Measurements from ENCODE around the gene RANGRF.

The RANGRF gene

DNA sequence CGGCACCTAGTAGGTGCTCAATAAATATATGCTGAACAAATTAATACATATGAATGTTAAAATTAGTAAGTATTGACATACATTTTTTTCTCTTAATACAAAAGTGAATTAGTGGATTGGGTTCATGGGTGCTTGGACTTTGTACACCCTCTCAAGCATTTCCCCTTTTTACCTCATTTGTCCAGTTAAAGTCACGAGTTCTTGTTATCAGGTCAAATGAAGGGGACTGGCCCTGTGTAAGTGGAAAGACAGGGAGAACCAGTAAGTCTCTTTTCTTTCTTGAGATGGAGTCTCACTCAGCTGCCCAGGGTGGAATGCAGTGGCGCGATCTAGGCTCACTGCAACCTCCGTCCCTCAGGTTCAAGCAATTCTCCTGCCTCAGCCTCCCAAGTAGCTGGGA lies 13.7 kb upstream of the RANGRF start:
- TF ChIP-seq, protein P1, sequence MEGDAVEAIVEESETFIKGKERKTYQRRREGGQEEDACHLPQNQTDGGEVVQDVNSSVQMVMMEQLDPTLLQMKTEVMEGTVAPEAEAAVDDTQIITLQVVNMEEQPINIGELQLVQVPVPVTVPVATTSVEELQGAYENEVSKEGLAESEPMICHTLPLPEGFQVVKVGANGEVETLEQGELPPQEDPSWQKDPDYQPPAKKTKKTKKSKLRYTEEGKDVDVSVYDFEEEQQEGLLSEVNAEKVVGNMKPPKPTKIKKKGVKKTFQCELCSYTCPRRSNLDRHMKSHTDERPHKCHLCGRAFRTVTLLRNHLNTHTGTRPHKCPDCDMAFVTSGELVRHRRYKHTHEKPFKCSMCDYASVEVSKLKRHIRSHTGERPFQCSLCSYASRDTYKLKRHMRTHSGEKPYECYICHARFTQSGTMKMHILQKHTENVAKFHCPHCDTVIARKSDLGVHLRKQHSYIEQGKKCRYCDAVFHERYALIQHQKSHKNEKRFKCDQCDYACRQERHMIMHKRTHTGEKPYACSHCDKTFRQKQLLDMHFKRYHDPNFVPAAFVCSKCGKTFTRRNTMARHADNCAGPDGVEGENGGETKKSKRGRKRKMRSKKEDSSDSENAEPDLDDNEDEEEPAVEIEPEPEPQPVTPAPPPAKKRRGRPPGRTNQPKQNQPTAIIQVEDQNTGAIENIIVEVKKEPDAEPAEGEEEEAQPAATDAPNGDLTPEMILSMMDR (conservative IDR thresholded peaks at IDR 0.05; ENCODE audit: low read depth, low read length) = no peak

GRCh38 chr17:8275421-8276290 lies 12.8 kb upstream of the RANGRF start:
- TF ChIP-seq, protein P1 (conservative IDR thresholded peaks at IDR 0.05; ENCODE audit: low read depth, low read length) = no peak
- DNase-seq (ENCODE audit: low read depth) = no peak
- H3K4me3 ChIP-seq (ENCODE audit: low read depth, low read length) = no peak overlapping the region

More for the DNA sequence above, 13.7 kb upstream of the RANGRF start:
- H3K4me3 ChIP-seq (ENCODE audit: low read depth, low read length) = no peak overlapping the region
- DNase-seq (ENCODE audit: low read depth) = no peak

DNA sequence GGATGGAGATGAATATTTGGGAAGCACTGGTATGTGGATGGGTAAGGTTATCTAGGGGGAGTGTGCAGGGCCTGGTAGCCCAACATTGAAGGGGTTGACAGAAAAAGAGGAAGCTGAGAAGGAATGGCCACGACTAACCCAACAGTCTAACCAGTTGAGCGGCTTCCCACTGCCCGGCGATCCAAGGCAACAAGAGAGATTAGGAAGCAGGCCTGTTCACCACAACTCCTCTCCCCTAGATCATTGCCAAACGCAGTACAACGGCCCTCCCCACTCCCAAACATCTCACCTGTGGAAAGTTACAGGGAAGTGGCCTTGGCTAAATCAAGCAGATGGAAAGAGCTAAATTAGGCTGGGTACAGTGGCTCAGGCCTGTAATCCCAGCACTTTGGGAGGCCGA lies 11.2 kb upstream of the RANGRF start:
- H3K4me3 ChIP-seq (ENCODE audit: low read depth, low read length) = no peak overlapping the region
- TF ChIP-seq, protein P1 (conservative IDR thresholded peaks at IDR 0.05; ENCODE audit: low read depth, low read length) = no peak
- no peak for DNase-seq (ENCODE audit: low read depth)

DNA sequence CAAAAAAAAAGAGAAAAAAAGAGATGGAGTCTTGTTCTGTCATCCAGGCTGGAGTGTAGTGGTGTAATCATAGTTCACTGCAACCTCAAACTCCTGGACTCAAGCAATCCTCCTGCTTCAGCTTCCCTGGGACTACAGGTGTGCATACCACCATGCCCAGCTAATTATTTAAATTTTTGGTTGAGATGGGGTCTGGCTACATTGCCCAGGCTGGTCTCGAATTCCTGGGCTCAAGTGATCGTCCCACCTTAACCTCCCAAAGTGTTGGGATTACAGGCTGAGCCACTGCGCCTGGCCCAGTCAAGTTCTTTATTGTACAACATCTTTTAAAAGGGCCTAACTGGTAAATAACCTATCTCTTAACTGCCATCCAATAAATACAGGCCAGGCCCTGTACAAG lies 6.1 kb upstream of the RANGRF start:
- DNase-seq (ENCODE audit: low read depth) = no peak
- no peak overlapping the region for H3K4me3 ChIP-seq (ENCODE audit: low read depth, low read length)
- TF ChIP-seq, protein P1 (conservative IDR thresholded peaks at IDR 0.05; ENCODE audit: low read depth, low read length) = no peak

DNA sequence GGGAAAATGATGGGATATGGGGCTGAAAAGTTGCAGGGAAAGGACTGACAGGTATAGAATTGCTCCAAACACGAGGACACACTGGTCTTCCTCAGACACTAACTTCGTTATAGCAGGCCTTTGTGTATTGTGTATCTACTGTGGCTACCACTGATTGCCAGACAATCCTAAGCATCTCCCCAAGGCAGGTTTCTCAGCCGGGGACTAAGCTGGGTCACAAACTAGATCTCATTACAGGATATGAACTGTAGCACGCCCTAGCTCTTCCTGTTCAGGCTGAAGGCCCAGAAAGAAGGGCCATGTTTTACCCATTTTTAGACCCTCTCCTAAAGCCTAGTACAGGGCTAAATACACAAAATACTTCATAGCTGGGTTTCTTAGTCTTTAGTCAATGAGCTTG lies 5.1 kb upstream of the RANGRF start:
- TF ChIP-seq, protein P1 (conservative IDR thresholded peaks at IDR 0.05; ENCODE audit: low read depth, low read length) = no peak
- no peak for DNase-seq (ENCODE audit: low read depth)
- no peak overlapping the region for H3K4me3 ChIP-seq (ENCODE audit: low read depth, low read length)

GRCh38 chr17:8284126-8284525 lies 4.3 kb upstream of the RANGRF start:
- no peak for DNase-seq (ENCODE audit: low read depth)
- H3K4me3 ChIP-seq (ENCODE audit: low read depth, low read length) = no peak overlapping the region
- TF ChIP-seq, protein P1 (conservative IDR thresholded peaks at IDR 0.05; ENCODE audit: low read depth, low read length) = no peak
